K562 (cell line): Measurements from ENCODE around the gene ADIPOR2. TPM values are rescaled to one million over a fixed set of nuclear protein-coding genes. Genes with fewer than 3 reads are reported as not detected.

Experiments used
- ATAC-seq: fragments of 200-7000 bp; cut with Tn5 transposase; 3 replicates; pipeline ENCODE4 v1.9.1; 2020; ENCODE audit warnings: moderate library complexity
- BruUV-seq: library from RNA; stranded (reverse); fragments of 400-500 nt; replicated peaks from 2 replicates; lab custom pipeline; 2021; lab: Mats Ljungman, UMichigan
- CTCF ChIA-PET: fragments of 300-600 bp; formaldehyde crosslinking; extraction: SDS; loops from one replicate; lab custom pipeline; 2021; ENCODE audit warnings: low intra/inter-chr PET ratio; lab: Yijun Ruan, JAX
- POLR2A ChIA-PET: fragments of 300-600, 350-650 bp; sonication (Branson Sonifier 250); formaldehyde crosslinking; extraction: SDS; loops from one replicate; lab custom pipeline; 2021; ENCODE audit warnings: antibody characterized with exemption, inconsistent platforms; lab: Yijun Ruan, JAX
- DNase-seq, 4 experiments: peaks; one replicate each; pipeline versions ENCODE4 v3.0.0 to v3.0.0-alpha.2; 2011 to 2018; ENCODE audit warnings: low spot score in 3 of 4, mixed read lengths in 3 of 4; ENCODE audit errors: extremely low read depth in 1 of 4
- FAIRE-seq: peaks from 2 replicates; lab custom pipeline; 2011; peaks lifted over from hg19 to GRCh38; lab: Jason Lieb, UNC
- H2AFZ ChIP-seq: 2 replicates; pipeline ENCODE4 v1.6.0; 2011; ENCODE audit warnings: low read depth, low read length, control low read depth, inconsistent platforms
- H3K27ac ChIP-seq: fragments of 200-600 bp; 3 replicates; pipeline ENCODE4 v1.8.0; 2011; ENCODE audit warnings: low read depth, mild to moderate bottlenecking, control low read depth, inconsistent platforms, low read length, moderate library complexity, mixed read lengths; ENCODE audit errors: extremely low read depth
- H3K27me3 ChIP-seq, 2 experiments: fragments of 300-600 bp in 1 of 2; 2 replicates in 1 of 2; 3 replicates in 1 of 2; pipeline versions ENCODE4 v1.6.0 to v1.8.0; 2011; ENCODE audit warnings: inconsistent platforms in 2 of 2, low read length in 2 of 2, mild to moderate bottlenecking in 1 of 2, mixed read lengths in 1 of 2, moderate library complexity in 1 of 2; ENCODE audit not compliant: control insufficient read depth in 2 of 2, insufficient read depth in 2 of 2
- H3K36me3 ChIP-seq: fragments of 300-600 bp; 3 replicates; pipeline ENCODE4 v1.8.0; 2011; ENCODE audit warnings: mild to moderate bottlenecking, low read length, inconsistent platforms; ENCODE audit not compliant: control insufficient read depth, insufficient read depth
- H3K4me1 ChIP-seq, 2 experiments: fragments of 200-600 bp in 1 of 2; replicated peaks in 1 of 2; 2 replicates in 1 of 2; 3 replicates in 1 of 2; pipeline versions ENCODE4 v1.5.1 to v1.8.0; 2011; ENCODE audit warnings: inconsistent platforms in 2 of 2, low read length in 2 of 2, mild to moderate bottlenecking in 1 of 2, mixed read lengths in 1 of 2, moderate library complexity in 1 of 2; ENCODE audit not compliant: control insufficient read depth in 2 of 2, insufficient read depth in 2 of 2
- H3K4me2 ChIP-seq: 2 replicates; pipeline ENCODE4 v1.6.1; 2011; ENCODE audit warnings: low read length, control low read depth, inconsistent platforms, mixed read lengths; ENCODE audit not compliant: insufficient read depth
- H3K4me3 ChIP-seq: fragments of 200-600 bp; sonication (generic), shearing (Covaris generic); 2 replicates; pipeline ENCODE4 v1.5.1; 2016; ENCODE audit warnings: control low read depth, inconsistent platforms
- H3K79me2 ChIP-seq: fragments of 200-600 bp; 3 replicates; pipeline ENCODE4 v1.8.0; 2011; ENCODE audit warnings: low read length, inconsistent platforms; ENCODE audit not compliant: control insufficient read depth, insufficient read depth
- H3K9ac ChIP-seq, 2 experiments: 2 replicates each; pipeline versions ENCODE4 v1.6.0 to v1.6.1; 2011; ENCODE audit warnings: low read depth in 2 of 2, low read length in 2 of 2, control low read depth in 1 of 2, inconsistent platforms in 1 of 2, mild to moderate bottlenecking in 1 of 2, mixed read lengths in 1 of 2; ENCODE audit not compliant: insufficient read depth in 1 of 2
- H3K9me1 ChIP-seq: one replicate; pipeline ENCODE4 v1.6.0; 2011; ENCODE audit warnings: inconsistent platforms, mild to moderate bottlenecking, low read length, moderate library complexity; ENCODE audit not compliant: control insufficient read depth, insufficient read depth
- H3K9me3 ChIP-seq: replicated peaks from 2 replicates; pipeline ENCODE4 v1.5.1; 2011; ENCODE audit warnings: low read depth, low read length, inconsistent platforms; ENCODE audit not compliant: control insufficient read depth, insufficient read depth
- H4K20me1 ChIP-seq: replicated peaks from 2 replicates; pipeline ENCODE4 v1.6.1; 2011; ENCODE audit warnings: low read length, inconsistent platforms, mixed read lengths; ENCODE audit not compliant: control insufficient read depth, insufficient read depth
- CXXC5 ChIP-seq: fragments of 250-450 bp; sonication (Bioruptor Pico); IDR thresholded peaks from 2 replicates; pipeline ENCODE4 v1.8.0; 2022; ENCODE audit warnings: inconsistent platforms, mild to moderate bottlenecking, moderate library complexity
- DACH1 ChIP-seq: fragments of 450-650 bp; IDR thresholded peaks from 2 replicates; pipeline ENCODE4 v1.6.1; 2018; ENCODE audit not compliant: partially characterized antibody
- FOS ChIP-seq: IDR thresholded peaks from 3 replicates; pipeline ENCODE4 v1.6.1; 2011; ENCODE audit not compliant: insufficient read length; ENCODE audit errors: extremely low read depth
- HBP1 ChIP-seq: fragments of 450-650 bp; formaldehyde crosslinking; IDR thresholded peaks from 2 replicates; pipeline ENCODE4 v1.4.0; 2022; ENCODE audit warnings: missing genetic modification characterization
- HDGF ChIP-seq: fragments of 450-650 bp; IDR thresholded peaks from 2 replicates; pipeline ENCODE4 v1.6.1; 2016
- NFRKB ChIP-seq: fragments of 450-650 bp; IDR thresholded peaks from 2 replicates; pipeline ENCODE4 v1.6.1; 2016; ENCODE audit warnings: low read depth
- NR2C2 ChIP-seq, 2 experiments: fragments of 200-800 bp in 1 of 2; sonication (Bioruptor generic) in 1 of 2; sonication (generic) in 1 of 2; formaldehyde crosslinking in 1 of 2; IDR thresholded peaks; 2 replicates each; pipeline versions ENCODE4 v1.6.1 to v1.8.0; 2016 to 2022; ENCODE audit warnings: mild to moderate bottlenecking in 1 of 2, missing compliant biosample characterization in 1 of 2, missing genetic modification characterization in 1 of 2, missing genetic modification reagents in 1 of 2
- PHF8 ChIP-seq: fragments of 200-600 bp; sonication (generic); IDR thresholded peaks from 2 replicates; pipeline ENCODE4 v1.6.1; 2012; ENCODE audit warnings: mixed run types, mild to moderate bottlenecking, inconsistent platforms, low read length, moderate library complexity, borderline replicate concordance
- SMAD4 ChIP-seq: fragments of 250-450 bp; sonication (Bioruptor Pico); conservative IDR thresholded peaks from 2 replicates; pipeline ENCODE4 v1.8.0; 2021; ENCODE audit warnings: inconsistent platforms, mild to moderate bottlenecking, moderate library complexity
- SMARCA4 ChIP-seq: fragments of 450-650 bp; IDR thresholded peaks from 2 replicates; pipeline ENCODE4 v1.6.1; 2016
- SRSF1 ChIP-seq: fragments of 200-400 bp; formaldehyde crosslinking; IDR thresholded peaks from 2 replicates; pipeline ENCODE4 v1.6.1; 2017; ENCODE audit warnings: mild to moderate bottlenecking, low read depth, low read length, moderate library complexity
- ZNF551 ChIP-seq: fragments of 250-450 bp; sonication (Bioruptor Pico); IDR thresholded peaks from 2 replicates; pipeline ENCODE4 v1.5.0; 2021; ENCODE audit warnings: mild to moderate bottlenecking, moderate library complexity
- ZNF592 ChIP-seq: fragments of 450-650 bp; IDR thresholded peaks from 2 replicates; pipeline ENCODE4 v1.6.1; 2017; ENCODE audit warnings: antibody characterized with exemption, mild to moderate bottlenecking
- ZNF766 ChIP-seq: fragments of 200-800 bp; sonication (Bioruptor generic); conservative IDR thresholded peaks from 2 replicates; pipeline ENCODE4 v1.6.1; 2016; ENCODE audit warnings: missing genetic modification characterization, missing compliant biosample characterization
- WGBS: fragments of 100-300 bp; shearing (Covaris generic); methylation state at CpG from one replicate; pipeline ENCODE4 v1.1.6; 2016; ENCODE audit warnings: low coverage, mixed read lengths; ENCODE audit not compliant: insufficient coverage; ENCODE audit errors: missing lambda C conversion rate; 5-methylcytosine and 5-hydroxymethylcytosine counted together
- in situ Hi-C: fragments of 300-500 bp; cut with MboI; formaldehyde crosslinking; loops from 4 replicates; pipeline ENCODE4 v1.15.0; 2018; ENCODE audit warnings: inconsistent platforms, mixed read lengths
- intact Hi-C: fragments of 100-400 bp; cut with micrococcal nuclease; formaldehyde crosslinking; loops from 2 replicates; pipeline ENCODE4 v1.14.2; 2022
- polyA plus RNA-seq, 8 experiments: library from polyadenylated mRNA; depleted of rRNA in 4 of 8; stranded (reverse) in 5 of 8; unstranded in 3 of 8; fragments of >200 nt; fragmentation: Nextera tagmentation in 2 of 8; fragmentation: Illumina TruSeq in 1 of 8; extraction: Ambion mirVana in 2 of 8; extraction: Trizol in 1 of 8; gene quantifications; 2 replicates each; pipeline versions ENCODE4 v1.2.1 to v1.2.3, GENCODE V29; 2011 to 2014; ENCODE audit warnings: inconsistent platforms in 1 of 8, missing spikeins in 1 of 8
- total RNA-seq, 7 experiments: library from RNA; depleted of rRNA in 6 of 7; stranded (reverse); fragments of >200 nt in 6 of 7; fragmentation: Illumina TruSeq in 2 of 7; extraction: Trizol in 2 of 7; gene quantifications; 2 replicates each; pipeline versions ENCODE4 v1.2.1 to v1.2.3, GENCODE V29; 2011 to 2021; ENCODE audit warnings: low replicate concordance in 1 of 7

ADIPOR2 gene
- total and polyA plus RNA-seq, 9 of the 15 experiments (the other 6 are each of a cell fraction or from before 2014, with no cell fraction given) = 10.9 to 63.5 (median 46.0) TPM

GRCh38 chr12:1666685-1667162, 24.1 kb upstream of the ADIPOR2 start (continued):
- TF ChIP-seq FOS (no peak), ZNF766 (CRISPR knock-in tag) (no peak), HBP1 (CRISPR knock-in tag) (no peak), NFRKB (peak; percentile 35; the same call in 1 of the 2 replicates)
- TF ChIP-seq, all 486 proteins: peak for 4

- Histone ChIP-seq H3K9ac (peak overlapping the region; percentile 50 to 69; a peak in 2 of 4 replicates), H3K9me3 (no peaks in the 10 kb centered on the region), H4K20me1 (no peaks in the 10 kb centered on the region), H3K36me3 (no peaks in the 10 kb centered on the region), H3K79me2 (no peaks in the 10 kb centered on the region), H3K4me1 (peaks cover 0 to 25% of the 10 kb centered on the region in 2 experiments; a peak in 4 of 5 replicates), H2AFZ (peak overlapping the region; percentile 99), H3K9me1 (no peaks in the 10 kb centered on the region), H3K4me3 (no peak overlapping the region), H3K27ac (peak overlapping the region; percentile 61; the same call in 2 of the 3 replicates), H3K27me3 (no peaks in the 10 kb centered on the region), H3K4me2 (peak overlapping the region; percentile 56)
- intact Hi-C loops (no loop called here), in situ Hi-C loops (no loop called here)
- FAIRE-seq (peak; percentile 42), ATAC-seq (peak; percentile 62), DNase-seq (peak in 3 of 4 experiments; percentile 19 to 21 (median 20))
- CTCF ChIA-PET = no interaction called here
- WGBS = 16% methylated on average over 16 of the region's 18 CpGs
- BruUV-seq = no TSS peak
- POLR2A ChIA-PET = interaction anchor here (1.6 kb wide), 1 partner anchor 22 kb away, joined by 6 read pairs; the partner anchor contains the start of gene ADIPOR2
- TF ChIP-seq SMARCA4 (0 out of 2 replicates have a peak, but pooled peaks have one; percentile 11), ZNF551 (no peak), NR2C2 (CRISPR knock-in tag; IDR thresholded peaks at IDR 0.05) (no peak), NR2C2 (tag; IDR thresholded peaks at IDR 0.05) (peak; percentile 67), ZNF592 (peak; percentile 72), HDGF (no peak), CXXC5 (CRISPR knock-in tag) (0 out of 2 replicates have a peak, but pooled peaks have one; percentile 11), DACH1 (no peak), SMAD4 (CRISPR knock-in tag) (0 out of 2 replicates have a peak, but pooled peaks have one; percentile 40), PHF8 (no peak), SRSF1 (no peak)
Measured at GRCh38 chr12:1668833-1669543, 21.9 kb upstream of the ADIPOR2 start.
